PFSK-1 (cell line): Measurements from ENCODE around the gene TMEM250.

Experiments used
- FOXP2 ChIP-seq: optimal IDR thresholded peaks from 2 replicates; pipeline ENCODE3; 2011; ENCODE audit warnings: borderline replicate concordance, control low read depth, inconsistent platforms; ENCODE audit not compliant: insufficient read depth; ENCODE audit errors: extremely low read length, extremely low read depth
- POLR2AphosphoS5 ChIP-seq: IDR thresholded peaks from 2 replicates; pipeline ENCODE4 v1.6.1; 2012; ENCODE audit warnings: low read depth, mild to moderate bottlenecking, control low read depth, low read length, moderate library complexity
- SIN3A ChIP-seq: IDR thresholded peaks from 2 replicates; pipeline ENCODE4 v1.6.1; 2012; ENCODE audit warnings: mild to moderate bottlenecking, low read length, moderate library complexity, borderline replicate concordance; ENCODE audit not compliant: insufficient read depth
- TAF1 ChIP-seq: IDR thresholded peaks from 2 replicates; pipeline ENCODE4 v1.6.1; 2012; ENCODE audit warnings: low read length, control low read depth, borderline replicate concordance; ENCODE audit not compliant: insufficient read depth
- TF ChIP-seq, protein P1 (sequence below), 2 experiments: IDR thresholded peaks; 2 replicates each; pipeline versions ENCODE4 v1.6.1 to v1.8.0; 2011 to 2012; ENCODE audit warnings: low read depth in 2 of 2, low read length in 2 of 2, control low read depth in 1 of 2, inconsistent platforms in 1 of 2, mild to moderate bottlenecking in 1 of 2, moderate library complexity in 1 of 2; ENCODE audit not compliant: insufficient read depth in 1 of 2

The TMEM250 gene

GRCh38 chr9:136153381-136154065 is 34.8 kb upstream of the TMEM250 start:
- no peak for TF ChIP-seq TAF1
- TF ChIP-seq, protein P1, sequence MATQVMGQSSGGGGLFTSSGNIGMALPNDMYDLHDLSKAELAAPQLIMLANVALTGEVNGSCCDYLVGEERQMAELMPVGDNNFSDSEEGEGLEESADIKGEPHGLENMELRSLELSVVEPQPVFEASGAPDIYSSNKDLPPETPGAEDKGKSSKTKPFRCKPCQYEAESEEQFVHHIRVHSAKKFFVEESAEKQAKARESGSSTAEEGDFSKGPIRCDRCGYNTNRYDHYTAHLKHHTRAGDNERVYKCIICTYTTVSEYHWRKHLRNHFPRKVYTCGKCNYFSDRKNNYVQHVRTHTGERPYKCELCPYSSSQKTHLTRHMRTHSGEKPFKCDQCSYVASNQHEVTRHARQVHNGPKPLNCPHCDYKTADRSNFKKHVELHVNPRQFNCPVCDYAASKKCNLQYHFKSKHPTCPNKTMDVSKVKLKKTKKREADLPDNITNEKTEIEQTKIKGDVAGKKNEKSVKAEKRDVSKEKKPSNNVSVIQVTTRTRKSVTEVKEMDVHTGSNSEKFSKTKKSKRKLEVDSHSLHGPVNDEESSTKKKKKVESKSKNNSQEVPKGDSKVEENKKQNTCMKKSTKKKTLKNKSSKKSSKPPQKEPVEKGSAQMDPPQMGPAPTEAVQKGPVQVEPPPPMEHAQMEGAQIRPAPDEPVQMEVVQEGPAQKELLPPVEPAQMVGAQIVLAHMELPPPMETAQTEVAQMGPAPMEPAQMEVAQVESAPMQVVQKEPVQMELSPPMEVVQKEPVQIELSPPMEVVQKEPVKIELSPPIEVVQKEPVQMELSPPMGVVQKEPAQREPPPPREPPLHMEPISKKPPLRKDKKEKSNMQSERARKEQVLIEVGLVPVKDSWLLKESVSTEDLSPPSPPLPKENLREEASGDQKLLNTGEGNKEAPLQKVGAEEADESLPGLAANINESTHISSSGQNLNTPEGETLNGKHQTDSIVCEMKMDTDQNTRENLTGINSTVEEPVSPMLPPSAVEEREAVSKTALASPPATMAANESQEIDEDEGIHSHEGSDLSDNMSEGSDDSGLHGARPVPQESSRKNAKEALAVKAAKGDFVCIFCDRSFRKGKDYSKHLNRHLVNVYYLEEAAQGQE (IDR thresholded peaks at IDR 0.05; ENCODE audit: insufficient read depth in 1 of 2, low read depth in 2 of 2, low read length in 2 of 2), result no peak
- no peak for TF ChIP-seq SIN3A
- no peak for TF ChIP-seq POLR2AphosphoS5
- no peak for TF ChIP-seq FOXP2

GRCh38 chr9:136152931-136153330 is 34.3 kb upstream of the TMEM250 start:
- TF ChIP-seq FOXP2 (no peak), TAF1 (no peak)

DNA sequence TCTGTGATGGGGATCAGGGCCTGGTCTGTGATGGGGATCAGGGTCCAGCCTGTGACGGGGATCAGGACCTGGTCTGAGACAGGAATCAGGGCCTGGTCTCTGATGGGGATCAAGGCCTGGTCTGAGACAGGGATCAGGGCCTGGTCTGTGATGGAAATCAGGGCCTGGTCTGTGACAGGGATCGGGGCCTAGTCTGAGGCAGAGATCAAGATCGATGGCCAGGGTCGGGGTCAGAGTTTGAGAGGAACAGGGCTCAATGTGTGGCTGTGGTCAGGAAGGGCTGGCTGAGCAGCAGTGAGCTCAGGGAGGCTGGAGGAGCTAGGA is 33.8 kb upstream of the TMEM250 start:
- TF ChIP-seq FOXP2 (no peak), POLR2AphosphoS5 (no peak), TAF1 (no peak), SIN3A (no peak)
- TF ChIP-seq, protein P1 (IDR thresholded peaks at IDR 0.05; ENCODE audit: insufficient read depth in 1 of 2, low read depth in 2 of 2, low read length in 2 of 2), result no peak

DNA sequence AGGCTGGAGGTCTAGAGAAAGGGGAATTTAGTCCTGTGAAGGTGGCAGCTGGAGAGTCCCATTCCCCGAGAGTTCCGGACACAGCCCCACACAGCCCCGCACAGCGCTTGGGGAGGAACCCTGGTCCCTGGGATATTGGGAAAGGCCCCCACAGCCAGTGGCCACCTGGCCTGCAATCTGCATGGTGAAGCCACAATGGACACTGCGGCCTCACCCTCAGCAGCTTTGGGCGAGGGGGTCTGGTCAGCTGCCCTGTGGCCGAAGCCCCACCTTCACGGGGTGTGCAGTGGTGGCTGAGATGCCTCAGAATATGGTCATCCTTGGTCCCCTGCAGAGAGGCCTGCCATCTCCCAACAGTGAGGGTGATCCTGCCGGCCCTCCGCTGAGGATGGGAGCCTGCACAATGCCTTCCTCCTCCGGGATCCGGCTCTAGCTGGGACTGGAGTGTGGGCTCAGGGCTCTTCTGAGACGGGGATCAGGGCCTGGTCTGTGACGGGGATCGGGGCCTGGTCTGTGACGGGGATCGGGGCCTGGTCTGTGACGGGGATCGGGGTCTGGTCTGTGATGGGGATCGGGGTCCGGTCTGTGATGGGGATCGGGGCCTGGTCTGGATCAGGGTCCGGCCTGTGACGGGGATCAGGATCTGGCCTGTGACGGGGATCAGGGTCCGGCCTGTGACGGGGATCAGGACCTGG is 33.3 kb upstream of the TMEM250 start:
- TF ChIP-seq POLR2AphosphoS5 (no peak), FOXP2 (no peak), TAF1 (no peak), SIN3A (no peak)
- TF ChIP-seq, protein P1 (IDR thresholded peaks at IDR 0.05; ENCODE audit: insufficient read depth in 1 of 2, low read depth in 2 of 2, low read length in 2 of 2), result no peak

DNA sequence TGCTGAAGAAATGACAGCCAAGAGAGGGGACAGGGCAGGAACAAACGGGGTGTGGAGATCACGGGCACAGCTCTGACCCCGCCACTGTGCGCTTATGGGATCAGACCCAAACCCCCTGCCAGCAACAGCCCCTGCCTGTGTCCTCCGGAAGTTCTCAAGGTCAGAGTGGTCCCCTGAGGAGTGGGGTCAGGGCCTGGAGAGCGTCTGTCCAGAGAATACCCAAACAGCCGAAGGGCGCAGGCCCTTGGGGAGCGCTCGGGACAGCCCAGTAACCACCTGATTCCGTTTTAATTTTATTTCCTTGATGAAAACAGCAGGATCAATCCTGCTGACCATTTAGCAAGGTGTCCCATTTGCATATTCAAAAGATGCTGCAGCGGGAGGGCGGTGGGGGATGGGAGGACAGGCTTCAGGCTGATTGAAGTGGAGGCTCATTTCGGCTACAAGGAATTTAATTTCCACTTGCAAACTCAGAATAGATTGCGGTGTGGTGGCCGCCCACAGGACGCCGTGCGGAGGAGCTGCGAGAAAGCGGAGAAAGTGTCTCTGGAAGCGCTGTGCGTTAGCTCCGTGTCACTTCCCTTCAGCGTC is 32.6 kb upstream of the TMEM250 start:
- TF ChIP-seq, protein P1 (IDR thresholded peaks at IDR 0.05; ENCODE audit: insufficient read depth in 1 of 2, low read depth in 2 of 2, low read length in 2 of 2), result no peak
